GM18505 (cell line): ENCODE results near the gene SNF8.
"Not testable (repeated sequence)": the region's sequence is repeated elsewhere in the genome, so short reads cannot be mapped to it uniquely, and the experiment has no call there.

ENCODE experiments used
- ATAC-seq: cut with Tn5 transposase; IDR thresholded peaks from one replicate; pipeline ENCODE4 v1.9.1; 2021; ENCODE audit not compliant: unreplicated experiment
- POLR2A ChIP-seq: IDR thresholded peaks from 4 replicates; pipeline ENCODE4 v1.6.1; 2011; ENCODE audit warnings: borderline replicate concordance; ENCODE audit not compliant: insufficient read depth, insufficient read length; ENCODE audit errors: extremely low read depth

Gene SNF8

GRCh38 chr17:48961516-48962233 lies 17.0 kb upstream of the SNF8 start:
- no peak for TF ChIP-seq POLR2A
- no peak for ATAC-seq

- no peak for ATAC-seq
- no peak for TF ChIP-seq POLR2A
Observed at GRCh38 chr17:48960834-48961515, 16.3 kb upstream of the SNF8 start.

GRCh38 chr17:48954300-48954755 lies 9.7 kb upstream of the SNF8 start:
- no peak for TF ChIP-seq POLR2A
- ATAC-seq = no peak

GRCh38 chr17:48952904-48953303 lies 8.3 kb upstream of the SNF8 start:
- no peak for ATAC-seq
- TF ChIP-seq POLR2A = no peak

GRCh38 chr17:48951572-48951971 lies 6.9 kb upstream of the SNF8 start:
- no peak for TF ChIP-seq POLR2A
- ATAC-seq = no peak

- ATAC-seq = not testable (repeated sequence)
Observed at GRCh38 chr17:48945261-48945651, 614 bp upstream of the SNF8 start.

- no peak for TF ChIP-seq POLR2A
- no peak for ATAC-seq
Observed at GRCh38 chr17:48933035-48933434, 11.6 kb downstream of the SNF8 start.

- TF ChIP-seq POLR2A = peak; percentile 41
- ATAC-seq = no peak
Observed at GRCh38 chr17:48930435-48930873, 14.2 kb downstream of the SNF8 start.

- TF ChIP-seq POLR2A = no peak
- ATAC-seq = no peak
Observed at GRCh38 chr17:48929812-48930165, 14.9 kb downstream of the SNF8 start.

- TF ChIP-seq POLR2A = no peak
- no peak for ATAC-seq
Observed at GRCh38 chr17:48928876-48929811, 15.5 kb downstream of the SNF8 start.

GRCh38 chr17:48927978-48928745 lies 16.5 kb downstream of the SNF8 start:
- no peak for ATAC-seq
- TF ChIP-seq POLR2A = no peak

- TF ChIP-seq POLR2A = no peak
- ATAC-seq = no peak
Observed at GRCh38 chr17:48925991-48926342, 18.7 kb downstream of the SNF8 start.
